IMR-90 (cell line): ENCODE measurements around the gene TRIM33. TPM values are rescaled to one million over a fixed set of nuclear protein-coding genes. Genes with fewer than 3 reads are reported as not detected.

Source experiments
- ATAC-seq: fragments of 200-7000 bp; cut with Tn5 transposase; 2 replicates; pipeline ENCODE4 v1.9.1; 2020; ENCODE audit warnings: low read depth, mild to moderate bottlenecking, moderate library complexity
- BruUV-seq: library from RNA; stranded (reverse); fragments of 400-500 nt; replicated peaks from 2 replicates; lab custom pipeline; 2021; lab: Mats Ljungman, UMichigan
- CTCF ChIA-PET: fragments of 300-600 bp; formaldehyde crosslinking; extraction: SDS; loops from one replicate; lab custom pipeline; 2021; ENCODE audit warnings: antibody characterized with exemption; lab: Yijun Ruan, JAX
- POLR2A ChIA-PET: fragments of 300-600 bp; sonication (Branson Sonifier 250); formaldehyde crosslinking; loops from one replicate; lab custom pipeline; 2022; ENCODE audit warnings: antibody characterized with exemption; ENCODE audit not compliant: unreplicated experiment; lab: Charles Lee
- DNase-seq: peaks from one replicate; pipeline ENCODE4 v3.0.0; 2013
- H2AFZ ChIP-seq: replicated peaks from 2 replicates; pipeline ENCODE3; 2013; ENCODE audit warnings: low read length, mild to moderate bottlenecking; ENCODE audit not compliant: poor library complexity
- H2AK5ac ChIP-seq: 2 replicates; pipeline ENCODE4 v1.6.1; 2013; ENCODE audit warnings: low read depth, low read length, inconsistent platforms
- H2AK9ac ChIP-seq: replicated peaks from 2 replicates; pipeline ENCODE3; 2013; ENCODE audit warnings: mild to moderate bottlenecking, low read depth, low read length, moderate library complexity; ENCODE audit not compliant: poor library complexity
- H2BK120ac ChIP-seq: 2 replicates; pipeline ENCODE4 v1.6.1; 2013; ENCODE audit warnings: low read depth, low read length, inconsistent platforms
- H2BK15ac ChIP-seq: 3 replicates; pipeline ENCODE4 v1.6.1; 2013; ENCODE audit warnings: low read depth, low read length, inconsistent platforms
- H2BK20ac ChIP-seq: 2 replicates; pipeline ENCODE4 v1.6.1; 2013; ENCODE audit warnings: low read depth, mild to moderate bottlenecking, inconsistent platforms, low read length, moderate library complexity
- H2BK5ac ChIP-seq: 2 replicates; pipeline ENCODE4 v1.6.1; 2013; ENCODE audit warnings: mild to moderate bottlenecking, low read depth, low read length, inconsistent platforms; ENCODE audit not compliant: poor library complexity, severe bottlenecking
- H3K14ac ChIP-seq: replicated peaks from 2 replicates; pipeline ENCODE4 v1.6.1; 2013; ENCODE audit warnings: low read depth, low read length, inconsistent platforms
- H3K18ac ChIP-seq: 2 replicates; pipeline ENCODE4 v1.6.1; 2013; ENCODE audit warnings: low read depth, low read length, control low read depth
- H3K23ac ChIP-seq: 2 replicates; pipeline ENCODE4 v1.6.1; 2013; ENCODE audit warnings: low read depth, low read length, inconsistent platforms
- H3K27ac ChIP-seq: 2 replicates; pipeline ENCODE4 v1.5.1; 2013; ENCODE audit warnings: mild to moderate bottlenecking, control low read depth, low read length; ENCODE audit not compliant: insufficient read depth
- H3K27me3 ChIP-seq: 2 replicates; pipeline ENCODE4 v1.6.1; 2013; ENCODE audit warnings: low read length; ENCODE audit not compliant: control insufficient read depth, insufficient read depth
- H3K36me3 ChIP-seq: 2 replicates; pipeline ENCODE4 v1.6.1; 2013; ENCODE audit warnings: low read length, mixed read lengths; ENCODE audit not compliant: control insufficient read depth, insufficient read depth
- H3K4ac ChIP-seq: 2 replicates; pipeline ENCODE4 v1.6.1; 2013; ENCODE audit warnings: low read depth, low read length, inconsistent platforms
- H3K4me1 ChIP-seq: 2 replicates; pipeline ENCODE4 v1.6.1; 2013; ENCODE audit warnings: low read length, mixed read lengths; ENCODE audit not compliant: control insufficient read depth, insufficient read depth
- H3K4me2 ChIP-seq: 2 replicates; pipeline ENCODE4 v1.6.1; 2013; ENCODE audit warnings: low read depth, mild to moderate bottlenecking, control low read depth, low read length, moderate library complexity
- H3K4me3 ChIP-seq: 2 replicates; pipeline ENCODE4 v1.5.1; 2013; ENCODE audit warnings: low read depth, mild to moderate bottlenecking, control low read depth, low read length, moderate library complexity; ENCODE audit not compliant: insufficient read depth
- H3K56ac ChIP-seq: 2 replicates; pipeline ENCODE4 v1.6.1; 2013; ENCODE audit warnings: low read length, inconsistent platforms; ENCODE audit not compliant: insufficient read depth; ENCODE audit errors: extremely low read depth
- H3K79me1 ChIP-seq, 2 experiments: 2 replicates each; pipeline ENCODE4 v1.6.1; 2013; ENCODE audit warnings: low read length in 2 of 2, inconsistent platforms in 1 of 2, low read depth in 1 of 2
- H3K9ac ChIP-seq: 2 replicates; pipeline ENCODE4 v1.6.1; 2013; ENCODE audit warnings: low read depth, low read length, control low read depth
- H3K9me1 ChIP-seq: 2 replicates; pipeline ENCODE4 v1.6.1; 2013; ENCODE audit warnings: low read length, inconsistent platforms; ENCODE audit not compliant: insufficient read depth
- H3K9me3 ChIP-seq: 2 replicates; pipeline ENCODE4 v1.6.1; 2013; ENCODE audit warnings: low read length; ENCODE audit not compliant: control insufficient read depth, insufficient read depth
- H4K20me1 ChIP-seq: 2 replicates; pipeline ENCODE4 v1.6.1; 2013; ENCODE audit warnings: low read length, inconsistent platforms; ENCODE audit not compliant: insufficient read depth
- H4K5ac ChIP-seq: 2 replicates; pipeline ENCODE4 v1.6.1; 2013; ENCODE audit warnings: mild to moderate bottlenecking, low read depth, low read length, control low read depth
- H4K8ac ChIP-seq, 2 experiments: 2 replicates each; pipeline ENCODE4 v1.6.1; 2013; ENCODE audit warnings: low read depth in 2 of 2, low read length in 2 of 2, control low read depth in 1 of 2, inconsistent platforms in 1 of 2
- H4K91ac ChIP-seq: 2 replicates; pipeline ENCODE4 v1.6.1; 2013; ENCODE audit warnings: low read depth, low read length, inconsistent platforms; ENCODE audit not compliant: insufficient read depth
- BHLHE40 ChIP-seq: fragments of 150-350 bp; IDR thresholded peaks from 2 replicates; pipeline ENCODE4 v1.6.1; 2016; ENCODE audit warnings: mild to moderate bottlenecking, low read depth, low read length
- CEBPB ChIP-seq: IDR thresholded peaks from 2 replicates; pipeline ENCODE4 v1.6.1; 2012; ENCODE audit warnings: low read depth, low read length, improper control_type of control experiment
- CHD1 ChIP-seq: IDR thresholded peaks from 2 replicates; pipeline ENCODE4 v1.6.1; 2012; ENCODE audit warnings: low read depth, low read length, improper control_type of control experiment
- CTCF ChIP-seq: conservative IDR thresholded peaks from 2 replicates; pipeline ENCODE4 v1.5.1; 2012; ENCODE audit warnings: mild to moderate bottlenecking, low read depth, low read length, improper control_type of control experiment
- MAFK ChIP-seq: IDR thresholded peaks from 2 replicates; pipeline ENCODE4 v1.6.1; 2012; ENCODE audit warnings: low read depth, low read length, improper control_type of control experiment
- MAZ ChIP-seq: IDR thresholded peaks from 2 replicates; pipeline ENCODE4 v1.6.1; 2012; ENCODE audit warnings: low read depth, mild to moderate bottlenecking, low read length, improper control_type of control experiment, moderate library complexity, borderline replicate concordance
- MXI1 ChIP-seq: IDR thresholded peaks from 2 replicates; pipeline ENCODE4 v1.6.1; 2012; ENCODE audit warnings: low read depth, mild to moderate bottlenecking, low read length, moderate library complexity, borderline replicate concordance
- NFE2L2 ChIP-seq: fragments of 150-350 bp; IDR thresholded peaks from 2 replicates; pipeline ENCODE4 v1.6.1; 2016; ENCODE audit warnings: low read depth, mild to moderate bottlenecking, low read length
- POLR2A ChIP-seq: IDR thresholded peaks from 2 replicates; pipeline ENCODE4 v1.6.1; 2012; ENCODE audit warnings: mild to moderate bottlenecking, low read depth, low read length
- RFX5 ChIP-seq: IDR thresholded peaks from 2 replicates; pipeline ENCODE4 v1.8.0; 2012; ENCODE audit warnings: low read depth, mild to moderate bottlenecking, low read length, moderate library complexity
- SMC3 ChIP-seq: fragments of 150-350 bp; IDR thresholded peaks from 2 replicates; pipeline ENCODE4 v1.6.1; 2016; ENCODE audit warnings: low read depth, mild to moderate bottlenecking, antibody characterized with exemption, low read length, moderate library complexity
- USF2 ChIP-seq: fragments of 150-350 bp; IDR thresholded peaks from 2 replicates; pipeline ENCODE4 v1.6.1; 2017; ENCODE audit warnings: mild to moderate bottlenecking, antibody characterized with exemption, low read length, low read depth
- WGBS, 2 experiments: methylation state at CpG; one replicate each; pipeline versions ENCODE4 v1.1.5 to v1.1.7; 2013; ENCODE audit warnings: missing lambda C conversion rate in 2 of 2; ENCODE audit not compliant: insufficient read length in 1 of 2; ENCODE audit errors: extremely low coverage in 2 of 2; 5-methylcytosine and 5-hydroxymethylcytosine counted together
- dilution Hi-C: fragments of 300-500 bp; cut with HindIII; formaldehyde crosslinking; loops from one replicate; pipeline ENCODE4 v1.14.3; 2018; ENCODE audit warnings: low sequenced_read_pairs; ENCODE audit not compliant: unreplicated experiment
- in situ Hi-C: fragments of 300-500 bp; cut with MboI; formaldehyde crosslinking; loops from 3 replicates; pipeline ENCODE4 v1.14.3; 2019; ENCODE audit warnings: low sequenced_read_pairs, inconsistent platforms, mixed read lengths
- intact Hi-C: fragments of 100-400 bp; cut with micrococcal nuclease; formaldehyde crosslinking; loops from 2 replicates; pipeline ENCODE4 v1.10.0; 2022
- polyA plus RNA-seq, 3 experiments: library from polyadenylated mRNA; depleted of rRNA; stranded (reverse); fragments of >200 nt; gene quantifications; 2 replicates each; pipeline ENCODE4 v1.2.3, GENCODE V29; 2012; ENCODE audit warnings: low replicate concordance in 1 of 3
- total RNA-seq: library from RNA; depleted of rRNA; stranded (reverse); fragments of >200 nt; gene quantifications from 2 replicates; pipeline ENCODE4 v1.2.3, GENCODE V29; 2012
- TF ChIP-seq, protein P1 (sequence below): fragments of 150-350 bp; IDR thresholded peaks from 2 replicates; pipeline ENCODE4 v1.6.1; 2016; ENCODE audit warnings: low read depth, mild to moderate bottlenecking, low read length, moderate library complexity, borderline replicate concordance

The TRIM33 gene
- total and polyA plus RNA-seq, 2 of the 4 experiments (the other 2 are of a cell fraction) = 9.5 to 40.1 TPM

DNA sequence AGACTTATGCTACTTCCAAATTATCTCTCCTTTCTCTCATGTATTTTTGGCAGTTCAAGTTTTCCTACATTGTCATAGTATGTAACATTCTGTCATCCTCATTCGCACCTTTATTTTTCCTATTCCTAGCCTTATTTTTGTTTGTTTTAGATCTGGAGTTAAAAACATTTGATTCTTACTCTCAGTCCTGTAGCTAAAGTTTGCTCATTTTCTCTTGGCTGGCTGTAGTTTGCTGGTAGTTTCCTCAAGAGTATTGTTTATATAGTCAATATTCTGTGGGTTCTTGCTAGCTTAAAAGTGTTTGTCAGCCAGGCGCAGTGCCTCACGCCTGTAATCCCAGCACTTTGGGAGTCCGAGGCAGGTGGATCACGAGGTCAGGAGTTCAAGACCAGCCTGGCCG, 29.8 kb upstream of the TRIM33 start:
- intact Hi-C loops = no loop called here
- TF ChIP-seq BHLHE40 (no peak), POLR2A (no peak), MXI1 (no peak), CEBPB (no peak), MAZ (no peak), CHD1 (no peak), RFX5 (no peak), CTCF (no peak), MAFK (no peak), USF2 (no peak), NFE2L2 (no peak), SMC3 (no peak)
- TF ChIP-seq, protein P1, sequence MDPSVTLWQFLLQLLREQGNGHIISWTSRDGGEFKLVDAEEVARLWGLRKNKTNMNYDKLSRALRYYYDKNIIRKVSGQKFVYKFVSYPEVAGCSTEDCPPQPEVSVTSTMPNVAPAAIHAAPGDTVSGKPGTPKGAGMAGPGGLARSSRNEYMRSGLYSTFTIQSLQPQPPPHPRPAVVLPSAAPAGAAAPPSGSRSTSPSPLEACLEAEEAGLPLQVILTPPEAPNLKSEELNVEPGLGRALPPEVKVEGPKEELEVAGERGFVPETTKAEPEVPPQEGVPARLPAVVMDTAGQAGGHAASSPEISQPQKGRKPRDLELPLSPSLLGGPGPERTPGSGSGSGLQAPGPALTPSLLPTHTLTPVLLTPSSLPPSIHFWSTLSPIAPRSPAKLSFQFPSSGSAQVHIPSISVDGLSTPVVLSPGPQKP = no peak
- H3K9me3 ChIP-seq = no peaks in the 10 kb centered on the region
- H3K27me3 ChIP-seq = peaks cover 3% of the 10 kb centered on the region; the same call in 1 of the 2 replicates
- no peak overlapping the region for H4K5ac ChIP-seq
- H2BK15ac ChIP-seq = no peak overlapping the region
- no peaks in the 10 kb centered on the region for H3K4me1 ChIP-seq
- H2AK5ac ChIP-seq = no peak overlapping the region
- DNase-seq (no peak), ATAC-seq (no peak)
- BruUV-seq = no TSS peak
- H3K23ac ChIP-seq = no peak overlapping the region
- no peaks in the 10 kb centered on the region for H4K20me1 ChIP-seq
- H3K14ac ChIP-seq = no peak overlapping the region
- no peak overlapping the region for H2AFZ ChIP-seq
- H3K4me2 ChIP-seq = no peak overlapping the region
- CTCF ChIA-PET = interaction anchor here (0.8 kb wide), 1 partner anchor 14 kb away, joined by 3 read pairs; no protein-coding TSS in a partner anchor
- no peak overlapping the region for H3K4ac ChIP-seq
- dilution Hi-C loops = no loop called here
- no peaks in the 10 kb centered on the region for H3K36me3 ChIP-seq
- no peak overlapping the region for H3K4me3 ChIP-seq
- no peak overlapping the region for H3K56ac ChIP-seq
- no peak overlapping the region for H2BK5ac ChIP-seq
- H3K9me1 ChIP-seq = no peaks in the 10 kb centered on the region; the same call in 1 of the 2 replicates
- no peak overlapping the region for H2BK20ac ChIP-seq
- in situ Hi-C loops = no loop called here
- no peak overlapping the region for H3K27ac ChIP-seq
- H2AK9ac ChIP-seq = no peak overlapping the region
- POLR2A ChIA-PET = no interaction called here
- no peak overlapping the region for H3K9ac ChIP-seq
- H2BK120ac ChIP-seq = no peak overlapping the region
- H4K8ac ChIP-seq = no peak overlapping the region
- WGBS, 2 experiments = 20% methylated on average over 1 of the region's 6 CpGs; no CpG with 5 or more reads in 1 of the 2 experiments
- H3K18ac ChIP-seq = no peak overlapping the region
- no peaks in the 10 kb centered on the region for H3K79me1 ChIP-seq
- no peak overlapping the region for H4K91ac ChIP-seq
